ENCODE measurements around the gene BST1.
"Not testable (repeated sequence)": the region's sequence is repeated elsewhere in the genome, so short reads cannot be mapped to it uniquely, and the experiment has no call there.

The BST1 gene

DNA sequence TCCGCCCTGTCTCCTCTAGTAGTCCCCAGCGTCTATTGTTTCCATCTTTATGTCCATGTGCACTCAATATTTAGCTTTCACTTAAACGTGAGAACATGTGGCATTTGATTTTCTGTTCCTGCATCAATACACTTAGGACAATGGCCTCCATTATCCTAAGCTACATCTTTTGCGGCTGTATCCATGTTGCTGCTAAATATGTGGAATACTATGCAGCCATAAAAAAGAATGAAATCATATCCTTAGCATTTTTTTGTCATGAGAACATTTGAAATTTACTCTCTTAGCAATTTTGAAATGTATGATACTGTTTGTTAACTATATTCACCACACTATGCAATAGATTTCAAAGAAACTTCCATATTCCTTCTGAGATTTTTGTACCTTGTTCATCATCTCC lies 55.4 kb downstream of the BST1 start:
- H3K4me3 Mint-ChIP-seq: no peak overlapping the region
- H3K27ac Mint-ChIP-seq: no peak overlapping the region
- H3K27me3 Mint-ChIP-seq: no peaks in the 10 kb centered on the region
- H3K36me3 Mint-ChIP-seq (ENCODE audit: low read depth): no peaks in the 10 kb centered on the region
- no peaks in the 10 kb centered on the region for H3K9me3 Mint-ChIP-seq
- H3K4me1 Mint-ChIP-seq (ENCODE audit: low read depth): peaks cover 47% of the 10 kb centered on the region
- no peak for DNase-seq

DNA sequence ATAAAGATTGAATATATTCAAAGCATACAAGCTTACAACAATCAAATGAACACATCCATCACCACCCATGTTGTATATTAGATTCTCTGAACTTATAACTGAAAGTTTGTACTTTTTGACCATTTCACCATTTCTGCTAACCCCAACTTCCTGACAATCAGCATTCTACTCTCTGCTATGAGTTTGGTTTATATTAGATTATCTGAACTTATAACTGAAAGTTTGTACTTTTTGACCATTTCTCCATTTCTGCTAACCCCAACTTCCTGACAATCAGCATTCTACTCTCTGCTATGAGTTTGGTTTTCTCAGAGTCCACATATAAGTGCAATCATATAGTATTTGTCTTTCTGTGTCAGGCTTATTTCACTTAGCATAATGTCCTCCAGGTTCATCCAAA lies 59.6 kb downstream of the BST1 start:
- not testable (repeated sequence) for H3K4me3 Mint-ChIP-seq; H3K27me3 Mint-ChIP-seq; H3K9me3 Mint-ChIP-seq; H3K27ac Mint-ChIP-seq; DNase-seq; H3K36me3 Mint-ChIP-seq (ENCODE audit: low read depth)
- peaks cover 33% of the 10 kb centered on the region for H3K4me1 Mint-ChIP-seq (ENCODE audit: low read depth)

DNA sequence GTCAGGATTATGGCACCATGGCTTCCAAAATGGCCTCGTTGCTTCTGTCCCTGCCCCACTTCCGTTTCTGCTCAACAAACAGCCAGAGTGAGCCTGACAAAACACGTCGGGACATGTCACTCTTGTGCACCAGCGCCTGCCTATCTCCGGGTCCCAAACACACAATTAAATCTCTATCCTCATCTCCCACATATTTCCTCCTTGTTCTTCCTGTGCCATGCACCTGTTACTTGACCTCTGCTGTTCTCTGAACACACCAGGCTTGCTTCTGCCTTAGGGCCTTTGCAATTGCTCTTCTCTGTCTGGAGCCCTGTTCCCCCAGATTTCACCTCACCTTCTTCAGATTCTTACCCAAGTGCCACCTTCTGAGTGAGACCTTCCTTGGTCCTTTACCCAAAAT lies 62.5 kb downstream of the BST1 start:
- no peaks in the 10 kb centered on the region for H3K27me3 Mint-ChIP-seq
- H3K36me3 Mint-ChIP-seq (ENCODE audit: low read depth): no peaks in the 10 kb centered on the region
- peaks cover 9% of the 10 kb centered on the region for H3K9me3 Mint-ChIP-seq
- no peak overlapping the region for H3K4me3 Mint-ChIP-seq
- no peak for DNase-seq
- peak overlapping the region; percentile 23 for H3K27ac Mint-ChIP-seq
- H3K4me1 Mint-ChIP-seq (ENCODE audit: low read depth): peaks cover 46% of the 10 kb centered on the region

DNA sequence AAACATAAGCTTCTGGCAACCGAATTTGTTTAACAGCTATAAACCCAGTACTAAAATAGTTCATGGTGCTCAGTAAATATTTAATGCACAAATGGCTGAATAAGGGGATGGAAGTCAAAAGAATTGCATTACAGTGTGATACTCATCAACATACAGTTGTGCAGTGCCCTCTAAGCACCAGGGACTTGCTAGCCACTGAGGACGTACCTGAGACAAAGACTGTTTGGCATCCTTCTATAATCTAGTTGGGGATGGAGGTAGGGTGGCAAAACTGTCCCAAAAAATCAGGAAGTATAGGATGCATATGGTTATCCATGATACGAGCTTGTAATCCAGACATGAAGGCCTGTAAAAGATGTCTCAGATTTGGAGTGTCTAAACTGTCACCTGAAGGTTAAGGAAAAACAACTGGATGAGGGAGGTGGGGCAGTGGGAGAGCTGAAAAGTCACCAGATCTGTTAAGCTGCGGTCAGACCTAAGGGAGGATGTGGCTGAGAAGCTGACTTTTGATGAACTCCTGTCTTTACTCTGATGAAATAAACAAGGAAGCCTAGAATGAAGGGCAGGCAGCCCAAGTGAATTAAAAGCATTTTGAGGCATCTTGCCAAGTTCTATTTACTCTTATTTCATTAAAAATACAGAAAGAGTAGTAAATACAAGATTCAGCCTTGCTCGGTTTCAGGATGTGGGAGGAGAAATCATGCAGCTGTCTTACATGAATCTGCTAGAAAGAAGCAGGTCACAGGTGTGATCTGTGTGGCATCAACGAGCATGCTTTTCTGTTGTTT lies 63.2 kb downstream of the BST1 start:
- Mint-ChIP-seq H3K27ac (peak overlapping the region; percentile 59), H3K36me3 (ENCODE audit: low read depth) (no peaks in the 10 kb centered on the region), H3K27me3 (no peaks in the 10 kb centered on the region), H3K4me1 (ENCODE audit: low read depth) (peaks cover 52% of the 10 kb centered on the region), H3K9me3 (peaks cover 9% of the 10 kb centered on the region), H3K4me3 (peak overlapping the region; percentile 3)
- no peak for DNase-seq

DNA sequence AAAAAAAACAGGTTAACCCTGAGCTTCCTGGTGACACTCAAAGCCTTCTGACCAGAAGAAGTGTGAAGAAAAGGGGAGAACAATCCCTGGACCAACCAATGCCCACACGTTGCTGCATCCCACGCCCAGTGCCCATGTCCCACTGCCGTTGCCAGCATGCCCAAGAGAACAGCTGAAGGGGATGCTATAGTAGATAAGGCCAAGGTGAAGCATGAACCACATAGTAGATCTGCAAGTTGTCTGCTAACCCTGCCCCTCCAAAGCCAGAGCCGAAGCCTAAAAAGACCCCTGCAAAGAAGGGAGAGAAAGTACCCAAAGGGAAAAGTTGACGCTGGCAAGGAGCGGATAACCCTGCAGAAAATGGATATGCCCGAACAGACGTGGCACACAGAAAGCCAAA lies 64.0 kb downstream of the BST1 start:
- Mint-ChIP-seq H3K4me1 (ENCODE audit: low read depth) (peaks cover 59% of the 10 kb centered on the region), H3K27ac (peak overlapping the region; percentile 44), H3K4me3 (no peak overlapping the region), H3K27me3 (no peaks in the 10 kb centered on the region), H3K9me3 (peaks cover 9% of the 10 kb centered on the region), H3K36me3 (ENCODE audit: low read depth) (no peaks in the 10 kb centered on the region)
- DNase-seq: no peak

DNA sequence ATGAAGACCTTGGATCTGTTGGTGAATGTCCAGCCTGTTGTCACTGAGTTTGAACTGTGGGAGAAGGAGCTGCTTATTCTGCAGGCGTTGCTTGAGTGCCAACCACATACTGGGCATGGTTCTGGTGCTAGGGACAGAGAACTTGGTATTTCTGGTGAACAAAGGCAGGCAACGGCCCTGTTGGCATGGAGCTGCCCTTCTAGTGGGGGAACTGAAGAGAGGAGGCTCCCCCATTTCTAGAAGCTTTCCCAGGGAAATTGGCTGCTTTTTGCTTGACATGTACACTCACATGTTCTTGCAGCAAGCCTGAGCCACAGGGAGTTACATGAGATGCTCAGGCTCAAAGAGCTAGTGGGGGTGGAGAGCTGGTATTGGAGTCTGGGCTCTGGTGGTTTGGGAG lies 66.3 kb downstream of the BST1 start:
- Mint-ChIP-seq H3K4me1 (ENCODE audit: low read depth) (peaks cover 74% of the 10 kb centered on the region), H3K27ac (no peak overlapping the region), H3K4me3 (no peak overlapping the region), H3K27me3 (peaks cover 3% of the 10 kb centered on the region), H3K9me3 (peaks cover 9% of the 10 kb centered on the region), H3K36me3 (ENCODE audit: low read depth) (no peaks in the 10 kb centered on the region)
- no peak for DNase-seq

DNA sequence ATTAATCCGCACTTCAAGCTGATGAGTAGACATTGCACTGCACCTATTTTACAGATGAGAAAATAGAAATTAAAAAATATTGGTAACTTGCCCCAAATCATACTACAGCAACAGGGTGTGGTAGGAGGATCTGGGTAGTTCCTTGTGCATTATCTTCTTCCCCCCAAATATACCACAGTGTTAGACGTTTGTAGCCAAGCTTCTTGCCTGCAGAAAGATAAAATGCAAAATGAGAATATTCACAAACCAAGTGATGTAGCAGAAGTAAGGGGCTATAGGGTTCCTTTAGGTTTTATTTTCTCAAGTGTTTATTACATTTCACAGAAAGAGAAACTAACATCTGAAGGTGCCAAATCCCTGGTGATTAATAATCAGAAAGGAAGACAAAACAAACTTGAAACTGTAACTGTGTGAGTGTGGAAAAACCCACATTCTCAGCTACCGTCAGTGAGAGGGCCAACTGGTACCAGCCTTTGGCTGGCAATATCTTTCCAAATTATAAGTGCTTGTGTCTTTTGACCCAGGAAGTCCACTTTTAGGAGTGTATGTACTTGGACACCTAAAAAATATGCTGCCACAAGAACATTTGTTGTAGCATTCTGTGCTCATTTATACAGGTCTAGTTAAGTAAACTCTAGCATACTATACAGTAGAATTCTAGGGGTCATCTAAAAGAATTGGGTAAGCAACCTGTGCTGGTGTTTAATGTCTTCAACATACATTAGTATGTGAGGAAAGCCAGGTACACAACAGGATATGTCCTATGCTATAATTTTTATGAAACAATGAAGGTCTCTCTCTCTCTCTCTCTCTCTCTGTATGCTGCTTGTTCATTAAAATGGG lies 68.6 kb downstream of the BST1 start:
- Mint-ChIP-seq H3K9me3 (no peaks in the 10 kb centered on the region), H3K36me3 (ENCODE audit: low read depth) (no peaks in the 10 kb centered on the region), H3K4me3 (peak overlapping the region; percentile 42), H3K27me3 (peaks cover 7% of the 10 kb centered on the region), H3K27ac (peak overlapping the region; percentile 68), H3K4me1 (ENCODE audit: low read depth) (peaks cover 63% of the 10 kb centered on the region)
- DNase-seq: no peak

DNA sequence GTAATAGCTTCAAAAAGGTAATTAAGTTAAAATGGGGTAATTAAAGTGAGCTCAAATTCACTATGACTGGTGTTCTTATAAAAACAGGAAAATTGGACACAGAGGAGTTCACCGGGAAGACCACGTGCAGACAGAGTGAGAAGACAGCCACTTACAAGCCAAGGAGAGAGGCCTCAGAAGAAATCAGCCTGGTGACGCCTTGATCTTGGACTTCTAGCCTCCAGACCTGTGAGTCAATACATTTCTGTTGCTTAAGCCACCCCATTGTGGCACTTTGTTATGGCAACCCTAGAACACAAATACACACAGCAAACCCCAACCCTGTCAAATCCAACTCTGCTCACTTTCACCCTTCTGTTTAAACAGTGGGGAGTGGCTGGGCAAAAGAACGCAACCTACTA lies 71.2 kb downstream of the BST1 start:
- Mint-ChIP-seq H3K4me1 (ENCODE audit: low read depth) (peaks cover 67% of the 10 kb centered on the region), H3K27me3 (peaks cover 20% of the 10 kb centered on the region), H3K27ac (peak overlapping the region; percentile 6), H3K4me3 (no peak overlapping the region), H3K9me3 (no peaks in the 10 kb centered on the region), H3K36me3 (ENCODE audit: low read depth) (peaks cover 4% of the 10 kb centered on the region)
- DNase-seq: no peak

DNA sequence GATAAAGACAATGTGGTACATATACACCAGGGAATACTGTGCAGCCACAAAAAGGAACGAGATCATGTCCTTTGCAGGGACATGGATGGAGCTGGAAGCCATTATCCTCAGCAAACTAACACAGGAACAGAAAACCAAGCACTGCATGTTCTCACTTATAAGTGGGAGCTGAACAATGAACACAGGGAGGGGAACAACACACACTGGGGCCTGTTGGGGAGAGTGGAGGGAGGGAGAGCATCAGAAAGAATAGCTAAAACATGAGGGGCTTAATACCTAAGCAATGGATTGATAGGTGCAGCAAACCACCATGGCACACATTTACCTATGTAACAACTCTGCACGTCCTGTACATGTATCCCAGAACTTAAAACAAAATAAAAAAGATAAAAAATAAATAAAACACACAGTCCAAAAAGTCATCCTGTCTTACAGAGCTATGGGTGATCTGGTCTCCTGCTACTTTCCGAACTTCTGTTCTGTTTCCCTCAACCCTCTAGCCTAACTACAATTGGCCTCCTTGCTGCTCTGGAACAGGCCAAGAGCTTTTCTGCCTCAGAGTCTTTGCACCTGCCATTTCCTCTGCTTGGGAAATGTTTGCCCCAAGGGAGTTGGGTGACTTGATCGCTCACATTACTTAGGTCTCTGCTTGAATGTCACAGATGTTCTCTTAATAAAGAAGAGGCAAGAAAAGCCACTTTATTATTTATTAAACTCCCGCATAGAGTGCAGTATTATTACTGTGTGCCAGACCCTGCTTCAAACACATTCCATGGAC lies 74.2 kb downstream of the BST1 start:
- H3K27ac Mint-ChIP-seq: no peak overlapping the region

DNA sequence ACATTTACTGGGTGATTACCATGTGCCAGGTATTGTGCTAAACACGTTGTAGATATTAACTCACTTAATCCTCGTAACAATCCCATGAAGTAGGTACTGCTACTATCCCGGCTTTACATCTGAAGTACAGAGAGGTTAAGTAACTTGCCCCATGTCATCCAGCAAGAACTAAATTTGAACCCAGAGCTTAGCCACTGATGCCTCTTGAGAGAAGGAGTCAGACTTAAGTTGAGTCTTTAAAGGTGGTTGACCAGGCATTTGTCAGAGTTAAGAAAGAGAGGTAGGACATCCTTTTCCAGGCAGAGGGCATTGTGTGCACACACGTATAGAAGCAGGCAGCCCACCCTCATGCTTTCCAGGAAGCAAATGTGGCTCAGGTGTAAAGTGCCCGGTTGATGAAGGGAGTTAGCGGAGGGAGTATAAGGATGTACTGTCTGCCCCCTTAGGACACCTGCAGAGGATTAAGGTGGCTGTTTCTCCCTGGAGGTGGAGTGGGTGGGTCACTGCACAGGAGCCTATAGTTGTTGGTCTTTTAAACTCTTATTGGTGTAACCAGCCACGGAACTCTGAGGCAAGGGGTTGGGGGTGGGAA lies 74.9 kb downstream of the BST1 start:
- Mint-ChIP-seq H3K27me3 (peaks cover 16% of the 10 kb centered on the region), H3K36me3 (ENCODE audit: low read depth) (peaks cover 21% of the 10 kb centered on the region), H3K27ac (peak overlapping the region; percentile 73), H3K4me3 (peak overlapping the region; percentile 85), H3K9me3 (no peaks in the 10 kb centered on the region), H3K4me1 (ENCODE audit: low read depth) (peaks cover 65% of the 10 kb centered on the region)
- DNase-seq: no peak

More for the DNA sequence above, 74.2 kb downstream of the BST1 start:
- Mint-ChIP-seq H3K27me3 (peaks cover 20% of the 10 kb centered on the region), H3K9me3 (no peaks in the 10 kb centered on the region), H3K4me1 (ENCODE audit: low read depth) (peaks cover 70% of the 10 kb centered on the region), H3K36me3 (ENCODE audit: low read depth) (peaks cover 21% of the 10 kb centered on the region), H3K4me3 (no peak overlapping the region)
- no peak for DNase-seq

DNA sequence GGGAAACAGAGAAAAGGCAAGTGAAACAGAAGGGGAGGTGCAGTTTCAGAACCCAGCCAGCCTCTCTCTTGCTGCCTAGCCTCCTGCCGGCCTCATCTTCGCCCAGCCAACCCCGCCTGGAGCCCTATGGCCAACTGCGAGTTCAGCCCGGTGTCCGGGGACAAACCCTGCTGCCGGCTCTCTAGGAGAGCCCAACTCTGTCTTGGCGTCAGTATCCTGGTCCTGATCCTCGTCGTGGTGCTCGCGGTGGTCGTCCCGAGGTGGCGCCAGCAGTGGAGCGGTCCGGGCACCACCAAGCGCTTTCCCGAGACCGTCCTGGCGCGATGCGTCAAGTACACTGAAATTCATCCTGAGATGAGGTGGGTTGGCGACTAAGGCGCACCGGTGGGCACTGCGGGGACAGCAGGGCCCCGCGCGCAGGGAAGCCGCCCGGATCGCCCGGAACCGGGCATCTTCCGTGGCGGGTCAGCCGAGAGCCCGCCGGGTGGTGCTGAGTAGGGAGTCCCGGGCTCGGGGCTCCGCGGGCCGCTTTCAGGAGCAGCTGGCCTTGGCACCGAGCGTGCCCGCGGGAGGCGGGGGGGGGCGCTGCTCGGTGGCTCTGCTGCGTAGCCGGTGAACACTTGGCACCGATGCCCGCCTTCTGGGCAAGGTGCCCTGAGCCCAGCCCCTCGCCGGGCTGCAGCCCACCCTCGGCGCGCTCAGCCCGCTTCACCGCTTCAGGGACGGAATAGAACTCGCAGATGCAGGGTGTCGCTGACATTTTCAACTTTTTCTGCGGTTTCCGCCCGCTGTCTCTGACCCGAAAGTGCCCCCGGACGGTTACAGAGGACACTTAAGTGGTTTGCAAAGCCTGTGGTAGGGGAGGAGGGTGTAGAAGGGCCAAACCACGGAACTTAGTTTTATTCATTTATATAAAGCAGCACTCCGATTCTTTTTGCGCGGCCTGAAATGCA lies 75.7 kb downstream of the BST1 start, which contains the start of gene CD38:
TSS of gene CD38 (plus strand) at position 40 of the 953 bp plus-strand sequence. CDS start at position 127, 87 bp downstream.
- Mint-ChIP-seq H3K36me3 (ENCODE audit: low read depth) (peaks cover 26% of the 10 kb centered on the region), H3K4me1 (ENCODE audit: low read depth) (peaks cover 63% of the 10 kb centered on the region), H3K27ac (peak within 1 kb of the TSS; percentile 73), H3K27me3 (peaks cover 16% of the 10 kb centered on the region), H3K9me3 (no peaks in the 10 kb centered on the region), H3K4me3 (peak within 1 kb of the TSS; percentile 85)
- peak; percentile 74 for DNase-seq

DNA sequence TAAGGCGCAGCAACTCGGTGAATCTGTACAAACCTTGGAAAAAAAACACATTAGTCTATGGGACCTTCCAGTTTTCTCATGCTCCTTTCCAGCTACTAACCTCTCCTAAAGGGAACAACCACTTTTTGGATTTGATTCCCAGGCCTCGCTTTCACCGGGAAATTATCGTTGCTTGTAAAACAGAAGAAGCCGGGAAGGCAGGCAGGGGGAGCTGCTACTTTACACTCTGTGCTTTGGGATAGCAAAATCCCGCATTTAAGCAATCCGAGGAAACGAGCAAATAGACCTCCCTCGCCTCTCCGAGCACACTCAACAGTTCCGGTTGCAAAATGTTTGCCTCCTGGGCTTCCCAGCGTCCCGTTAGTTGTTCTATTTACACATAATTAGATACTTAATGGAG lies 76.4 kb downstream of the BST1 start:
- Mint-ChIP-seq H3K9me3 (no peaks in the 10 kb centered on the region), H3K27me3 (peaks cover 16% of the 10 kb centered on the region), H3K27ac (peak overlapping the region; percentile 71), H3K4me3 (peak overlapping the region; percentile 85), H3K36me3 (ENCODE audit: low read depth) (peaks cover 34% of the 10 kb centered on the region), H3K4me1 (ENCODE audit: low read depth) (peaks cover 60% of the 10 kb centered on the region)
- DNase-seq: no peak

DNA sequence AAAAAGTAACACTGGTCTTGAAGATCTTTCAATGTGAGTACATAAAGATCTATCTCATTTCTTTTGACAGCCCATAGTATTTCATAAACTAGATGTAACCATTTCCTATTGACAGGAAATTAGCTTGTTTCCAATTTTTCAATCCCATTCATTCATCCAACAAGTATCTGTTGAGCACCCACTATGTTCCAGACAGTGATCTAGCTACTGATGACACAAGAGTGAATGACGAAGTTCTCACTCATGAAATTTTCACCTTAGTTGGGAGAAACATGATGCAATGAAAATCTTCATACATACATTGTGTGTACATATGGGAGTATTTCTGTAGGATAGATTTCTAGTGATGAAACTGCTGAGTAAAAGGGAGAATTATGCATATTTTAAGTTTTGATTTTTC lies 76.9 kb downstream of the BST1 start:
- Mint-ChIP-seq H3K9me3 (no peaks in the 10 kb centered on the region), H3K36me3 (ENCODE audit: low read depth) (peaks cover 36% of the 10 kb centered on the region), H3K4me1 (ENCODE audit: low read depth) (peaks cover 58% of the 10 kb centered on the region), H3K4me3 (peak overlapping the region; percentile 85), H3K27me3 (peaks cover 16% of the 10 kb centered on the region), H3K27ac (peak overlapping the region; percentile 71)
- DNase-seq: no peak

All from activated T-cell treated with anti-CD3 and anti-CD28 coated beads, Interleukin-2, amount 50 U/mL, for 24 hours (primary cell).